AG08396 (cell line): ENCODE results near the gene SERINC2.

Experiments used
- DNase-seq: peaks from one replicate; pipeline ENCODE4 v3.0.0; 2012; ENCODE audit warnings: low spot score, mixed read lengths

Gene SERINC2

DNA sequence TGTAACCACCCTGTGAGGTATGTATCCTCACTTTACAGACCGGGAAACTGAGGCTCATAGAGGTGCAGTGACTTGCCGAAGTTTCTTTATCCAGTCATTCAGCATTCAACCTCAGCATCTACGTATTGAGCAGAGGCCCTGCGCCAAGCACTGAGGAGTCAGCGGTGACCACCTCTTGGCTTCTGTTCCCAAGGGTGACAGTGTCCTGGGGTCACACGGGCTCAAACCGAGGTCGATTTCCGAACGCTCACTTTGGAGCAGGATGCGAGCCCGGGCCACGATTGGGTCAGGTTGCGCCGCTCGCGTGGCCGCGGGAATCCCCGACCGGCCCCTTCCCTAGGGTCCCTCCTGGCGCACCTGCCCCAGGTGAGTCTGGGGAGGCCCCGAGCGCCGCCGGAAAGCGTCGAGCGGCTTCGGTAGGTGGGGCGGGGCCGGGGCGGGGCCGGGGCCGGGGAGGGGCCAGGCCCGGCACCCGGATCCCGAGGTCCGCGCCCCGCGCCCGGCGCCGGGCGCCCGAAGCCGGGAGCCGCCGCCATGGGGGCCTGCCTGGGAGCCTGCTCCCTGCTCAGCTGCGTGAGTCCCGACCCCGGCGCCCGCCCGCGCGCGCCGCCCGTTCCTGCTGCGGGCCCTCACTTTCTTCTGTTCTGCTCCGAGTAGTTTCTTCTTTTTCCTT lies at the start of gene SERINC2:
SERINC2 (plus strand) TSS at position 482 of the 673 bp plus-strand sequence; CDS start at position 535, 53 bp downstream.
- DNase-seq, result peak; percentile 82

- DNase-seq, result no peak
These were observed 48.3 kb upstream of the SERINC2 start for GRCh38 chr1:31364561-31365250.

DNA sequence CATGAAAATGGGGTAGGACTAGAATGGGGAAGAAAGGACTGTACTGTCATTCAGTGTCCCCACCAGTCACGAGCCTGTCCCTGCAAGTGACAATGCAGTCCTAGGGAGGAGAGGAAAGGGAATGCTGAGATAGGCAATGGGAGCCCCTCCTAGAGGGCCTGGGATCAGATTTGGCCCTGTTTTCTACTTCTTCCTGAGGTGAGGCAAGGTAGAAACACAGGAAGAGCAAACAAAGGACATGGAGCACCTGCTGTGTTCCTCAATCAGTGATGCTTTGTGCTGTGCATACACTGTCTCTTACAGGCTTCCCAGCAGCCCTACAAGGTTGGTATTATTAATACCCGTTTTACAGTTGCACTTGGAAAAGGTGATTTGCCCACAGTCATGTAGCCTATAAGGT lies 46.2 kb upstream of the SERINC2 start:
- no peak for DNase-seq

- no peak for DNase-seq
These were observed 44.4 kb upstream of the SERINC2 start for GRCh38 chr1:31368611-31369107.

- no peak for DNase-seq
These were observed 43.0 kb upstream of the SERINC2 start for GRCh38 chr1:31370021-31370420.

DNA sequence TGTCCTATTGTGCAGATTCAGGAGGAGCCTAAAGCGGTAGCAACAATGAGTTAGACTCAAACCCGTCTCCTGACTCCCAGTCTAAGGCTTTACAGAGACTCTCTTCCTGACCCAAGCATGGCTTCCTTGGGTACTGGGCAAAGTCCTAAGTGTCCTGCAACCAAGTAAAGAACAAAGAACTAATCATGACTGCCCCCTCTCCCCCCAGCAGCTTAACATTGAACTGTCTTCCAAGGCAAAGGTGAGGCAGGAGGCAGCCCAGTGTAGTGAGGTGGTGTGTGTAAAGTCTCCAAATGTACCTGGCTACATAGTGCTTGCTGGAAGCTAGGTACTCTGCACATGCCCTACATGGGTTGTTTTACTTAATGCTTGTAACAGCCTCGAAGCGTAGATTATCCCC lies 42.4 kb upstream of the SERINC2 start:
- no peak for DNase-seq

DNA sequence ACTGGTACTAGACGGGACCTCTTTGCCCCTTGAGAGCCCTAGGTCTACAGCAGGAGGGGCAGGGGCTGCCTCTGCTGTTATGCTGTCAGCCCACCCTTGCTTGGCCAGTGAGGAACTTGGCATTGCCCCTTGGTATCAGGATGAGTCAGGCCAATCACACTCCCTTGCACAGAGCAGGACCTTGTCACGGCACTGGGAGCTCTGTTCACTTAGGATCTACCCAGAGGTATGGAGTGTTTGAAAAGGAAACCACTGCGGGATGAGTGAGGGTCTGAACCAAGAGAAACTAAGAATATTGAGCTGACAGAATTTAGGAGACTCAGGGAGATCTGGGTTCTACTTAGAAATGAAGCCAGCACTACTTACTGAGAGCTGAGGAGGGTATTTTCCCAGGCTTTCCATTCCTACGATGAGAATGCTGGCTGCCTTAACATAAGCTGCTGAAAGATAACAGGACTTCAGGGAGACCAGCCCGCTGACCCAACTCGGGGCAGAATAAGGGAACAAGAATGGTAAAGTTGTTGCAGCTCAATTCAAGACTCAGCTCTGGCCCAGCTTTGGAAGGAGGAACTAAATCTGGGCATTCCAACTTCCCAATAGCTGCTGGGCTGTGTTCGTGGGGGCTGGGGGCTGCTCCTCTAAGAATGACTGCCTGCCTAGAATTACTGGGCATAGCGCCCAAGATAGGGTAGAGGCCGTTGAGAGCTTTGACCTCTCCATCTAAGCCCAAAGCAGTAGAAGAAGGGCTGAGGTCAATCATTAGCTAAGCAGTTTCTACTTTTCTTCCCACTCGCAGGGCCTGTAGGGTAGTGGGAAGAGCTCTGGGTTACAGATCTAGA lies 41.7 kb upstream of the SERINC2 start:
- DNase-seq, result no peak

DNA sequence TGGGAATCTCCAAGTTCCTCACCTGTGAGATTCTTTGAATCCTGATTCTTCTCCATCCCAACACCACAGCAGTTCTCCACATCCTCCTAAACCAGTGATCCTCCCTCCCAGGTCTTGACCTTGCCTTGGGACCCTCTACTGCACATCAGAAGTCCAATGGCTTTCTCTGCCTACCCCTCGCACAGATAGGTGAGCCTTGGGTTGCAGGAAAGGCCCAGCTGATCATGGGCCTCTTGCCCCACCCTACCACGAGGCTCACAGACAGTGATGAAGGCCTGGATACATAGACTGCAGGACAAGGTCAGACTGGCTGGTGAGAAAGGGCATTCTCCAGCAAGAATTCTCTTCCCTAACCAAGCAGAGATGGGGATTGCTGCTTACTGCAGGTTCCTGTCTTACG lies 41.0 kb upstream of the SERINC2 start:
- no peak for DNase-seq

GRCh38 chr1:31372751-31373055 lies 40.3 kb upstream of the SERINC2 start:
- DNase-seq, result no peak

DNA sequence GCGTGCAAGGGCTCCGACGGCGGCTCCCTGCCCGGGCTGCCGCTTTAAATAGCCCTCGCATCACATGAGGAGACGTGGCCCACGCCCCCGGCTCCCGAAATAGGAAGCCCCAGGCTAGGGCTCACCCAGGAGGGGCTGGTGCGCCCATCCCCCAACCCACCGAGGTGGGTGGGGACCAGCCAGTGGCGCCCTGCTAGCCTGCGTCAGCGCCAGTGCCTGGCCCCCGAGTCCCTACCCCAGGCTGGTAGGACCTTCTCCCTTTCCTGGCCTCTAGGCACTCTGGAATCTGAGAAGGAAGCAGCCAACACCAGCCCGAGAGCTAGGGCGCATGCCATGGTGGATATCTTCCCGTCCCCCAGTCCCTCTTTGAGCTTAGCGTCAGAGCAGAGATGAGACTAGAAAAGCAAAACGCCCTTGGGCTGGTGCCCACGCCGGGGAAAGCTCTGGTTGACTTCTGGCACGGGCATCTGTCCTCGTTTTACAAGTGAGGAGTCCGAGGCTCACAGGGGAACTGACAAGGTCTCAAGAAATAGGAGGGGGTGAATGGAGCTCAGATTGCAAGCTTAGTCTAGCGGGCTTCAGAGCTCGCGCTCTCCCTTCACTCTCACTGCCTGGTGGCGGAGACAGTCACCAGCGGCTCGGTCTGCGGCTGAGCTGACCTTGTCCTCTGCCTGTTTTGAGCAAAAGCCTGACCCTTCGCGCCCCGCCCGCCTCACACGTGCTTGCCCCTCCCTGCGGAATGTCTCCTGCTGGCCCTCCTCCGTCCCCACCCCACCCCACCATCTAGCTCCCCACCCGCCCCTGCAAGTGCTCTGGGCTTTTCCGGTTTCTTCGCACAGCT lies 39.7 kb upstream of the SERINC2 start, which contains the start of gene FABP3:
FABP3 (minus strand) TSS at position 21 of the 841 bp plus-strand sequence. CDS start 62 bp downstream, outside the sequence.
- peak; percentile 70 for DNase-seq

DNA sequence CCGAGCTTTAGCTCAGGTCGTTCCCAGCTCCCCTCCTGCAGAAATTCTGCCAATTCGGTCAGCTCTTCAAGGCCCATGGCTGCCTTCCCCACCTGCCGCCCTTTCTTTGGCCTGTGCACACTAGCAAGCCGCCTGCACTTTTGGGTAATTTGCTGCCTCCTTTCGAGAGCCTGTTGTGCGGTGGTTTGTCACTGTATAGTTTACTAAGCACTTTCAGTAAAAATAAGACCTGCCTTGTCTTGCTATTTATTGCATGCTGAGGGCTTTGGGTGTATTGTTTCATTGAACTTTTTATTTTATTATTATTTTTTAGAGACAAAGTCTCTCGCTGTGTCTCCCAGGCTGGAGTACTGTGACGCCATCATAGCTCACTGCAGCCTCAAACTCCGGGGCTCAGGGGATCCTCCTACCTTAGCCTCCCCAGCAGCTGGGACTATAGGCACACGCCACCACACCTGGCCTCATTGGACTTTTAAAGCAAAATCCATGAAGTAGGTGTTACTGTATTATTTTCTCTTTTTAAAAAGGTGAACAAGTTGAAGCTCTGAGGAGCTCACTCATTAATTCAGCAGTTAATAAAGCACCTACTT lies 39.0 kb upstream of the SERINC2 start:
- no peak for DNase-seq

DNA sequence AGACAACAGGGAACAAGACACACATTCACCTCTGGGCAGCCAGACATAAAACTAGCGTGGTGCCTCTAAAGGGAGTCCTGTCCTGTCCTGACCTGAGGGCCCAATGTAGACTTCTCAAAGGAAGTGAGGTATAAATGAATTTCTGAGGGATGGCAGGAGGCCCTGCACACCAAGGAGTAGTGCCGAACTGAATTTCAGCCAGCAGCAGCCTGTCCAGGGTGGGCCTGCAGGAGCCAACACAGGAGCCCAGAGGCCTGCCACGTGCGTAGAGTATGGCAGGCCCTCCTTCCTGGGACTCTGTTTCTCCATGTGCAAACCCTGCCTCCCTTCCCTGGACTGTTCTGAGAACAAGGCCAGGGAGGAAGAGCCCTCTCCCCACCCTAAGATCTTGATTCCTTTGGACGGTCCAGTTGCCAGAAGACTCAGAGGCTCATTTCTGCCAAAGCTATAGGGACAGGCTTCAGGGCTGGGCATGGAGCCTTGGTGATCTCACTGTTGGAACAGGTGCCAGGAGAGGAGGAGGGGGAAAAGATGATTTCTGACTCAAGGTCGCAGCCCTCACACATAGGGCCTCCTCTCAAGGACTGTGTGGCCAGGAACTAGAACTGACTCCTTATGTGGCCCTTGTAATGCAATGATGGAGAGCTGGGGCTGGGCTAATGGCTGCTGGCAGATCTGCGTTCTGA lies 38.4 kb upstream of the SERINC2 start:
- DNase-seq, result peak; percentile 50

- peak; percentile 94 for DNase-seq
These were observed 36.5 kb upstream of the SERINC2 start for GRCh38 chr1:31376375-31377134.

DNA sequence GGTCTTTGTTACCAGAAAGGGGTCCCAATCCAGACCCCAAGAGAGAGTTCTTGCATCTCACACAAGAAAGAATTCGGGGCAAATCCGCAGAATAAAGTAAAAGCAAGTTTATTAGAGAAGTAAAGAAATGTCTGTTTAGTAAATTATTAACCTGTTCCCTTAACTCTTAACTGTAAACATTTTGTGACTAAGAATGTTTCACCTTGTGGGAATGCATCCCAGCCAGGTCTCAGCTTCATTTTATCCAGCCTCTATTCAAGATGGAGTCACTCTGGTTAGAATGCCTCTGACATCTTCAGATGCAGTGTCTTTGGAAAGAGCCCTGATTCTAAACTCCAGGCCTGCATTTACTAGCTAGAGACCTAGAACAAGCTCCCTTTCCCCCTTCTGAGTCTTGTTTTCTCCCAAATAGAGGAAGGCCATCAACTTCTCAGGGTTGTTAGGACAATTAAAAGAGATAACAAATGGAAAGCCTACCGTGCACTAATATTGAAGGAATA lies 35.6 kb upstream of the SERINC2 start:
- no peak for DNase-seq

- DNase-seq, result no peak
These were observed 35.0 kb upstream of the SERINC2 start for GRCh38 chr1:31378001-31378400.

GRCh38 chr1:31380181-31380580 lies 32.8 kb upstream of the SERINC2 start:
- no peak for DNase-seq

DNA sequence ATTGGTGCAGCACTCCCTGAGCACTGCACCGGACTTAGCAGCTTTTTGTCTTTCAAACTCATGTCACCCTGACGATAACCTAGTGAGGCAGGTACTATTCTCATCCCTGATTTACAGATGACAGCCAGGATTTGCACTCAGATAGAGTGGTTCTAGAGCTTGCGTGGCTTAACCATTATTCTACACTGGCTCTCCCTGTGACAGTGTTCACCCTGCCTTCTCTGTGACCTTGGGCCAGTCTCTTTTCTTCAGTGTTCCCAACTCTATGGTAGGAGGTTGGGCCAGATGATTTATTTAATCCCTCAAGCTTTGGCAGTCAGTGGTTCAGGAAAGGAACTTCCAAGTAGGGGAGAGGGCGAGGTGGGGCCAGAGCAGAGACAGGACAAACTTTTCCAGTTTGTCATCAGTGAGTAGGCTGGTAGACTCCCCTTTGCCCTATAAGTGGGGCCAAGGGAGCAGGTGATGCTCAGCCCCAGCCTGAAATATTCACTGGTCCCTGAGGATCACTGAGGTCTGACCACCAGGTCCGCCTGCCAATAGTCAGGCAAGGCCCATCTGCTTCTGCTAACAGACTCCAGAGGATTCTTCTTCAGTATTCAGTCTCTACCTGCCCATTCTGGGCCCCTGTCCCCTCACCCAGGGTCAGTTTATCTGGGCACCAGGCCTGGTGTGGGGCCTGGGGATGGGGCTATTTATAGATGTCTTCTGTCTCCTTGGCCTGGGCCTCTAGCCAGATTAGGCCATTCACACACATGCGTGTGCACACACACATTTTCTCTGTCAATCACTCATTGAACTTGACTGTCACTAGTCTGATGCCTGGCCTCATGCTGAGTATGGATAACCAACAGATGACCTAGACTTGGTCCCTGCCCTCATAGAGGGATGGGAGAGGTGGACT lies 31.4 kb upstream of the SERINC2 start:
- no peak for DNase-seq

GRCh38 chr1:31382379-31382989 lies 30.5 kb upstream of the SERINC2 start:
- DNase-seq, result no peak
